HL-60 (cell line): Measurements from ENCODE around the gene NLGN1.
A peak's percentile ranks its signal among the peaks of the same experiment; 100 is the strongest.

Experiments used
- DNase-seq, 2 experiments: peaks; one replicate each; pipeline ENCODE4 v3.0.0-alpha.2; 2010 to 2020; ENCODE audit warnings: low read depth in 1 of 2, low spot score in 1 of 2
- H3K27ac ChIP-seq: fragments of 250-450 bp; sonication (Bioruptor Pico); replicated peaks from 2 replicates; pipeline ENCODE4 v1.5.1; 2020; ENCODE audit warnings: mild to moderate bottlenecking, moderate library complexity
- H3K27me3 ChIP-seq: fragments of 250-450 bp; sonication (Bioruptor Pico); 2 replicates; pipeline ENCODE4 v1.5.1; 2021; ENCODE audit warnings: mild to moderate bottlenecking, moderate library complexity; ENCODE audit not compliant: insufficient read depth, poor library complexity, severe bottlenecking
- H3K4me3 ChIP-seq: replicated peaks from 2 replicates; pipeline ENCODE4 v1.5.1; 2011; ENCODE audit warnings: mild to moderate bottlenecking, control low read depth, low read length; ENCODE audit not compliant: insufficient read depth
- GABPA ChIP-seq: IDR thresholded peaks from 2 replicates; pipeline ENCODE4 v1.6.1; 2012; ENCODE audit warnings: low read depth
- POLR2AphosphoS5 ChIP-seq: IDR thresholded peaks from 2 replicates; pipeline ENCODE4 v1.6.1; 2012; ENCODE audit warnings: low read depth
- REST ChIP-seq: IDR thresholded peaks from 2 replicates; pipeline ENCODE4 v1.6.1; 2012; ENCODE audit warnings: low read depth; ENCODE audit not compliant: insufficient replicate concordance
- SPI1 ChIP-seq: IDR thresholded peaks from 2 replicates; pipeline ENCODE4 v1.6.1; 2012; ENCODE audit warnings: low read depth, mild to moderate bottlenecking, borderline replicate concordance
- TF ChIP-seq, protein P1 (sequence below): IDR thresholded peaks from one replicate; pipeline ENCODE4 v1.5.1; 2011; ENCODE audit warnings: low read length, control low read depth, inconsistent platforms; ENCODE audit not compliant: insufficient read depth

NLGN1 gene

GRCh38 chr3:174331095-174331800, 933.7 kb downstream of the NLGN1 start:
- DNase-seq, result peak; percentile 61 to 77
- Histone ChIP-seq H3K27ac (peak overlapping the region; percentile 43), H3K4me3 (no peak overlapping the region), H3K27me3 (no peaks in the 10 kb centered on the region)
- TF ChIP-seq REST (no peak), SPI1 (peak; percentile 93)

- TF ChIP-seq POLR2AphosphoS5, result no peak
- TF ChIP-seq GABPA, result no peak
- TF ChIP-seq REST, result no peak
- no peak for TF ChIP-seq SPI1
- TF ChIP-seq, protein P1, sequence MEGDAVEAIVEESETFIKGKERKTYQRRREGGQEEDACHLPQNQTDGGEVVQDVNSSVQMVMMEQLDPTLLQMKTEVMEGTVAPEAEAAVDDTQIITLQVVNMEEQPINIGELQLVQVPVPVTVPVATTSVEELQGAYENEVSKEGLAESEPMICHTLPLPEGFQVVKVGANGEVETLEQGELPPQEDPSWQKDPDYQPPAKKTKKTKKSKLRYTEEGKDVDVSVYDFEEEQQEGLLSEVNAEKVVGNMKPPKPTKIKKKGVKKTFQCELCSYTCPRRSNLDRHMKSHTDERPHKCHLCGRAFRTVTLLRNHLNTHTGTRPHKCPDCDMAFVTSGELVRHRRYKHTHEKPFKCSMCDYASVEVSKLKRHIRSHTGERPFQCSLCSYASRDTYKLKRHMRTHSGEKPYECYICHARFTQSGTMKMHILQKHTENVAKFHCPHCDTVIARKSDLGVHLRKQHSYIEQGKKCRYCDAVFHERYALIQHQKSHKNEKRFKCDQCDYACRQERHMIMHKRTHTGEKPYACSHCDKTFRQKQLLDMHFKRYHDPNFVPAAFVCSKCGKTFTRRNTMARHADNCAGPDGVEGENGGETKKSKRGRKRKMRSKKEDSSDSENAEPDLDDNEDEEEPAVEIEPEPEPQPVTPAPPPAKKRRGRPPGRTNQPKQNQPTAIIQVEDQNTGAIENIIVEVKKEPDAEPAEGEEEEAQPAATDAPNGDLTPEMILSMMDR, result no peak
- no peak for DNase-seq
- Histone ChIP-seq H3K27me3 (no peaks in the 10 kb centered on the region), H3K27ac (no peak overlapping the region), H3K4me3 (no peak overlapping the region)
Measured at GRCh38 chr3:174332391-174332790, 934.8 kb downstream of the NLGN1 start.

DNA sequence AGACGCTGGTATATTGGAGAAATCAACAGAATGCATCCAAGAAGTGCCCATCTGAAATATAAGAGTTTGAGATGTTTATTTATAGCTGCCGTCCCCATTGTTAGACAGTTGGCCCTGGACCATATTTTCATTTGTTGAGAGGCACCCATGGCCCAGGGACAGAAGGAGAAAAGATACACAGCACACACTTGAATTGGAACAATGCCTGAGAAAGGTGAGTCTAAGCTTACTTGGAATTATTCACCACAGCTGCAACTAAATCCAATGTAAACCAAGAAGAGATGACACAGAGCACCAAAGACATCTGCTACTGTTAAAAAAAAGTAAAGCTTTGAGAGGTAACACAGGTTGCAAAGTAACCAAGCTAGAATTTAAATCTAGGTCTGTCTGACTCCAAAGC, 936.1 kb downstream of the NLGN1 start:
- TF ChIP-seq, protein P1, result no peak
- TF ChIP-seq REST, result no peak
- no peak for TF ChIP-seq GABPA
- TF ChIP-seq SPI1, result no peak
- no peak for TF ChIP-seq POLR2AphosphoS5
- DNase-seq, result no peak
- no peak overlapping the region for H3K27ac ChIP-seq
- no peaks in the 10 kb centered on the region for H3K27me3 ChIP-seq
- no peak overlapping the region for H3K4me3 ChIP-seq
